ENCODE data around the gene INHBC. TPM values are rescaled to one million over a fixed set of nuclear protein-coding genes. Genes with fewer than 3 reads are reported as not detected.
A peak's percentile ranks its signal among the peaks of the same experiment; 100 is the strongest.

INHBC gene, protein sequence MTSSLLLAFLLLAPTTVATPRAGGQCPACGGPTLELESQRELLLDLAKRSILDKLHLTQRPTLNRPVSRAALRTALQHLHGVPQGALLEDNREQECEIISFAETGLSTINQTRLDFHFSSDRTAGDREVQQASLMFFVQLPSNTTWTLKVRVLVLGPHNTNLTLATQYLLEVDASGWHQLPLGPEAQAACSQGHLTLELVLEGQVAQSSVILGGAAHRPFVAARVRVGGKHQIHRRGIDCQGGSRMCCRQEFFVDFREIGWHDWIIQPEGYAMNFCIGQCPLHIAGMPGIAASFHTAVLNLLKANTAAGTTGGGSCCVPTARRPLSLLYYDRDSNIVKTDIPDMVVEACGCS
- total RNA-seq (2014; rRNA removed), result not detected in 2 replicates
- Bru-seq, nascent RNA, result percentile 17 among the genes with signal in this experiment
- BruChase-seq, experiment 1, labeled RNA remaining after a 6-hour chase, result percentile 8 among the genes with signal in this experiment
- BruChase-seq, experiment 2, labeled RNA remaining after a 2-hour chase, result percentile 11 among the genes with signal in this experiment
- long read RNA-seq, result 0 reads

DNA sequence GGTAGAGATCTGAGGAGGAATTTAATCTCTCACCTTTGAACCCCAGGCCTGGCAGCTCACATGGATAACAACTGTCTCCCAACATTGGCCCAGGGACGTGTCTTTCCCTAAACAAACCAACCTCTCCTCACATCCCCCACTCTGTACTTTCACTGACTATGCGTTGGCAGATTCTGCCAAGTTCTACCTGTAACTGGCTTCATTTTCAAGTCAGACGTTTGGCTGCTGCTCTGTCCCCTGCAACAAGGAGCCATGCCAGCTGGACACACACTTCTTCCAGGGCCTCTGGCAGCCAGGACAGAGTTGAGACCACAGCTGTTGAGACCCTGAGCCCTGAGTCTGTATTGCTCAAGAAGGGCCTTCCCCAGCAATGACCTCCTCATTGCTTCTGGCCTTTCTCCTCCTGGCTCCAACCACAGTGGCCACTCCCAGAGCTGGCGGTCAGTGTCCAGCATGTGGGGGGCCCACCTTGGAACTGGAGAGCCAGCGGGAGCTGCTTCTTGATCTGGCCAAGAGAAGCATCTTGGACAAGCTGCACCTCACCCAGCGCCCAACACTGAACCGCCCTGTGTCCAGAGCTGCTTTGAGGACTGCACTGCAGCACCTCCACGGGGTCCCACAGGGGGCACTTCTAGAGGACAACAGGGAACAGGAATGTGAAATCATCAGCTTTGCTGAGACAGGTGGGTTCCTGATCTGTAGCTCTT lies at the start of gene INHBC:
INHBC (plus strand) TSS at position 268 of the 707 bp plus-strand sequence; CDS start at position 371, 103 bp downstream.
- no TSS peak for BruUV-seq (replicated peaks)
- Histone ChIP-seq H3K27ac (ENCODE audit: low read length) (no peak within 1 kb of the TSS), H3K79me2 (ENCODE audit: low read length) (peaks cover 6% of the 10 kb centered on the region), H3K36me3 (ENCODE audit: low read depth, low read length) (no peaks in the 10 kb centered on the region), H4K20me1 (ENCODE audit: low read length) (no peaks in the 10 kb centered on the region), H3F3A (ENCODE audit: low read length, unreplicated experiment) (no peaks in the 10 kb centered on the region), H3K4me3 (ENCODE audit: low read length) (no peak within 1 kb of the TSS), H3K9me2 (replicated peaks; ENCODE audit: low read length) (no peaks in the 10 kb centered on the region), H3K27me3 (ENCODE audit: low read length) (no peaks in the 10 kb centered on the region), H3K4me1 (ENCODE audit: insufficient read depth, low read length) (peaks cover 10% of the 10 kb centered on the region), H3K9ac (ENCODE audit: low read length) (no peak within 1 kb of the TSS), H3K4me2 (ENCODE audit: low read length) (no peak within 1 kb of the TSS), H3K9me3 (ENCODE audit: low read length) (no peaks in the 10 kb centered on the region), H2AFZ (ENCODE audit: low read length) (no peak within 1 kb of the TSS)
- CTCF ChIA-PET, result no interaction called here
- intact Hi-C loops (cut with micrococcal nuclease), result no loop called here
- DNase-seq (no peak), ATAC-seq (no peak)
- TF ChIP-seq EZH2phosphoT487 (IDR thresholded peaks at IDR 0.05; ENCODE audit: borderline replicate concordance, low read length) (no peak), EZH2 (IDR thresholded peaks at IDR 0.05; ENCODE audit: low read length, unreplicated experiment) (no peak)
- TF ChIP-seq, protein P1, sequence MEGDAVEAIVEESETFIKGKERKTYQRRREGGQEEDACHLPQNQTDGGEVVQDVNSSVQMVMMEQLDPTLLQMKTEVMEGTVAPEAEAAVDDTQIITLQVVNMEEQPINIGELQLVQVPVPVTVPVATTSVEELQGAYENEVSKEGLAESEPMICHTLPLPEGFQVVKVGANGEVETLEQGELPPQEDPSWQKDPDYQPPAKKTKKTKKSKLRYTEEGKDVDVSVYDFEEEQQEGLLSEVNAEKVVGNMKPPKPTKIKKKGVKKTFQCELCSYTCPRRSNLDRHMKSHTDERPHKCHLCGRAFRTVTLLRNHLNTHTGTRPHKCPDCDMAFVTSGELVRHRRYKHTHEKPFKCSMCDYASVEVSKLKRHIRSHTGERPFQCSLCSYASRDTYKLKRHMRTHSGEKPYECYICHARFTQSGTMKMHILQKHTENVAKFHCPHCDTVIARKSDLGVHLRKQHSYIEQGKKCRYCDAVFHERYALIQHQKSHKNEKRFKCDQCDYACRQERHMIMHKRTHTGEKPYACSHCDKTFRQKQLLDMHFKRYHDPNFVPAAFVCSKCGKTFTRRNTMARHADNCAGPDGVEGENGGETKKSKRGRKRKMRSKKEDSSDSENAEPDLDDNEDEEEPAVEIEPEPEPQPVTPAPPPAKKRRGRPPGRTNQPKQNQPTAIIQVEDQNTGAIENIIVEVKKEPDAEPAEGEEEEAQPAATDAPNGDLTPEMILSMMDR (conservative IDR thresholded peaks at IDR 0.05; ENCODE audit: low read depth, low read length), result no peak
- POLR2A ChIA-PET (ENCODE audit: unreplicated experiment), result no interaction called here

DNA sequence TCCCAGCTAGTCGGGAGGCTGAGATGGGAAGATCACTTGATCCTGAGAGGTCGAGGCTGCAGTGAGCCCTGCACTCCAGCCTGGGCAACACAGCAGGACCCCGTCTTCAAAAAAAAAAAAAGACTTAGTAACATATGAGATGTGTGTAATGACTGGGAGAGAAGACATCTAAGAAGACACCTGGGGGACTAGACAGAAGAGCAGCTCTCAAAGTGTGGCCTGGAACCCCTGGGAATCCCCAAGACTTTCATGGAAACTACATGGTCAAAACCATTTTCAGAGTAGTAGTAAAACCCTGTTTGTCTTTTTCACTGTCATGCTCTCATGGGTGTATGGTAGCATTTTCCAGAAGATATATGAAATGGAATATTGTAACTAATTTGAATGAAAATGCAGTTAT lies 49.0 kb upstream of the INHBC start:
- no peaks in the 10 kb centered on the region for H3K36me3 ChIP-seq (ENCODE audit: low read depth, low read length)
- no peaks in the 10 kb centered on the region for H3K9me2 ChIP-seq (replicated peaks; ENCODE audit: low read length)
- intact Hi-C loops (cut with micrococcal nuclease), result no loop called here
- ChIA-PET CTCF (no interaction called here), POLR2A (ENCODE audit: unreplicated experiment) (no interaction called here)
- no peak overlapping the region for H2AFZ ChIP-seq (ENCODE audit: low read length)
- TF ChIP-seq EZH2phosphoT487 (IDR thresholded peaks at IDR 0.05; ENCODE audit: borderline replicate concordance, low read length), result no peak
- TF ChIP-seq, protein P1 (conservative IDR thresholded peaks at IDR 0.05; ENCODE audit: low read depth, low read length), result no peak
- TF ChIP-seq EZH2 (IDR thresholded peaks at IDR 0.05; ENCODE audit: low read length, unreplicated experiment), result no peak
- H3K9me3 ChIP-seq (ENCODE audit: low read length), result no peaks in the 10 kb centered on the region
- no peak for DNase-seq
- no TSS peak for BruUV-seq (replicated peaks)
- no peaks in the 10 kb centered on the region for H3K79me2 ChIP-seq (ENCODE audit: low read length)
- H3K4me2 ChIP-seq (ENCODE audit: low read length), result no peak overlapping the region
- no peak overlapping the region for H3K27ac ChIP-seq (ENCODE audit: low read length)
- no peaks in the 10 kb centered on the region for H3K27me3 ChIP-seq (ENCODE audit: low read length)
- peaks cover 9% of the 10 kb centered on the region for H3F3A ChIP-seq (ENCODE audit: low read length, unreplicated experiment)
- H4K20me1 ChIP-seq (ENCODE audit: low read length), result no peaks in the 10 kb centered on the region
- peaks cover 24% of the 10 kb centered on the region for H3K4me1 ChIP-seq (ENCODE audit: insufficient read depth, low read length)
- H3K4me3 ChIP-seq (ENCODE audit: low read length), result no peak overlapping the region
- no peak for ATAC-seq
- no peak overlapping the region for H3K9ac ChIP-seq (ENCODE audit: low read length)

Measured in PC-3 (cell line).